Uterus (tissue), 2 donors: ENCODE measurements around the gene THAP4.

ENCODE experiments used
- CTCF ChIP-seq, 4 experiments: fragments of 200-600 bp in 2 of 4; fragments of 450-650 bp in 2 of 4; sonication (generic) in 2 of 4; IDR thresholded peaks; one replicate each; pipeline ENCODE4 v1.5.1; 2016 to 2019; ENCODE audit warnings: antibody characterized with exemption in 4 of 4, mild to moderate bottlenecking in 2 of 4, moderate library complexity in 1 of 4
- POLR2A ChIP-seq, 2 donors: fragments of 450-650 bp; IDR thresholded peaks; one replicate each; pipeline ENCODE4 v1.6.1; 2016; ENCODE audit warnings: antibody characterized with exemption in 2 of 2, mild to moderate bottlenecking in 1 of 2, moderate library complexity in 1 of 2

- no peak for TF ChIP-seq POLR2A (IDR thresholded peaks at IDR 0.05)
- peak; percentile 39 to 64 (median 52) for TF ChIP-seq CTCF (IDR thresholded peaks at IDR 0.05)
Observed at GRCh38 chr2:241659150-241659739, 22.3 kb upstream of the THAP4 start.
